Glomerular visceral epithelial cell (primary cell): ENCODE data around the gene CELA3B.
"Not testable (repeated sequence)": the region's sequence is repeated elsewhere in the genome, so short reads cannot be mapped to it uniquely, and the experiment has no call there.

Experiments
- DNase-seq: peaks from one replicate; pipeline ENCODE4 v3.0.0-alpha.2; 2016; ENCODE audit errors: extremely low spot score

CELA3B gene

GRCh38 chr1:21976703-21977239 lies at the start of gene CELA3B:
Gene CELA3B (plus strand): TSS chr1:21977022. CDS start chr1:21977040, 18 bp downstream.
- not testable (repeated sequence) for DNase-seq

GRCh38 chr1:21927533-21928237 lies 49.1 kb upstream of the CELA3B start:
- DNase-seq, result no peak

- no peak for DNase-seq
Measured at GRCh38 chr1:21930080-21930571, 46.7 kb upstream of the CELA3B start.

- peak; percentile 30 for DNase-seq
Measured at GRCh38 chr1:21930629-21931170, 46.1 kb upstream of the CELA3B start.

- peak; percentile 93 for DNase-seq
Measured at GRCh38 chr1:21931171-21932093, 45.4 kb upstream of the CELA3B start.

GRCh38 chr1:21932127-21932526 lies 44.7 kb upstream of the CELA3B start:
- DNase-seq, result no peak

- peak; percentile 57 for DNase-seq
Measured at GRCh38 chr1:21933397-21934248, 43.2 kb upstream of the CELA3B start.

- DNase-seq, result peak; percentile 72
Measured at GRCh38 chr1:21935393-21935804, 41.4 kb upstream of the CELA3B start.

- DNase-seq, result peak; percentile 52
Measured at GRCh38 chr1:21935891-21936365, 40.9 kb upstream of the CELA3B start.

- no peak for DNase-seq
Measured at GRCh38 chr1:21936366-21937031, 40.3 kb upstream of the CELA3B start.

- no peak for DNase-seq
Measured at GRCh38 chr1:21937034-21937371, 39.8 kb upstream of the CELA3B start, which contains the start of gene HSPG2. Gene HSPG2 (minus strand): TSS chr1:21937310. CDS start chr1:21937217, 93 bp downstream.

- peak; percentile 92 for DNase-seq
Measured at GRCh38 chr1:21937372-21938121, 39.3 kb upstream of the CELA3B start.

- DNase-seq, result no peak
Measured at GRCh38 chr1:21938732-21939538, 37.9 kb upstream of the CELA3B start.

GRCh38 chr1:21939650-21940374 lies 37.0 kb upstream of the CELA3B start:
- peak; percentile 96 for DNase-seq

- no peak for DNase-seq
Measured at GRCh38 chr1:21940492-21940891, 36.3 kb upstream of the CELA3B start.

GRCh38 chr1:21941370-21941769 lies 35.5 kb upstream of the CELA3B start:
- DNase-seq, result no peak

GRCh38 chr1:21942464-21942863 lies 34.4 kb upstream of the CELA3B start:
- DNase-seq, result no peak
